D721Med (cell line): ENCODE measurements around the gene EHD1.

Experiments used
- DNase-seq: peaks from one replicate; pipeline ENCODE4 v3.0.0; 2011; ENCODE audit warnings: low spot score; ENCODE audit not compliant: insufficient read length
- FAIRE-seq: peaks from 2 replicates; lab custom pipeline; 2011; peaks lifted over from hg19 to GRCh38; lab: Jason Lieb, UNC
- TF ChIP-seq, protein P1 (sequence below): IDR thresholded peaks from 2 replicates; pipeline ENCODE4 v1.5.1; 2012; ENCODE audit warnings: mild to moderate bottlenecking, control low read depth; ENCODE audit not compliant: insufficient read depth; ENCODE audit errors: missing control alignments

Gene EHD1

DNA sequence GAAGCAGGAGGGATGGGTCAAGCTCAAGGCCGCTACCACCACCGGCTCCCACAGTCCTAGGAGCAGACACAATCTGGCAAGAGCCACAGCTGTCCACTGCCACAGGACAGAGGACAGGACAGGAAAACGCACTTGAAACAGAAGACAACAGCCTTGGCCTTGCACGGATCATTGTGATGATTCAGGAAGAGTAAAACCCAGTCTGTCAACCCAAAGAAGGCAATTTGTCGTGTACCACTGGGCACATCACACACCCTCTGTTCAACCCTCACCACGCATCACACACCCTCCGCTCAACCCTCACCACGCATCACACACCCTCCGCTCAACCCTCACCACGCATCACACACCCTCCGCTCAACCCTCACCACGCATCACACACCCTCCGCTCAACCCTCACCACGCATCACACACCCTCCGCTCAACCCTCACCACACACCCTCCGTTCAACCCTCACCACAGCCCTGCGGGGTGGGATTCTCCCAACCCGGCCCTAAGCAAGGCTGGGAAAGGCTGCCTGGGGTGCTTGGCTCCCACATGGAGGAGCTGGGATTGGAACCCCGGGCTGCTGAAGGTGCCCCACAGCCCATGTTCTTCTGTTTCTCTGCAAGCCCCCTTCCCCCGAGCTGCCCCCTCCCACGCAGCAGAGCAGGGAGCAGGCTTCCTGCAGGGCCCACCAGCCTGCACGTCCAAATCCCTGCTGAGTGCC, 22.7 kb downstream of the EHD1 start:
- DNase-seq = no peak
- TF ChIP-seq, protein P1, sequence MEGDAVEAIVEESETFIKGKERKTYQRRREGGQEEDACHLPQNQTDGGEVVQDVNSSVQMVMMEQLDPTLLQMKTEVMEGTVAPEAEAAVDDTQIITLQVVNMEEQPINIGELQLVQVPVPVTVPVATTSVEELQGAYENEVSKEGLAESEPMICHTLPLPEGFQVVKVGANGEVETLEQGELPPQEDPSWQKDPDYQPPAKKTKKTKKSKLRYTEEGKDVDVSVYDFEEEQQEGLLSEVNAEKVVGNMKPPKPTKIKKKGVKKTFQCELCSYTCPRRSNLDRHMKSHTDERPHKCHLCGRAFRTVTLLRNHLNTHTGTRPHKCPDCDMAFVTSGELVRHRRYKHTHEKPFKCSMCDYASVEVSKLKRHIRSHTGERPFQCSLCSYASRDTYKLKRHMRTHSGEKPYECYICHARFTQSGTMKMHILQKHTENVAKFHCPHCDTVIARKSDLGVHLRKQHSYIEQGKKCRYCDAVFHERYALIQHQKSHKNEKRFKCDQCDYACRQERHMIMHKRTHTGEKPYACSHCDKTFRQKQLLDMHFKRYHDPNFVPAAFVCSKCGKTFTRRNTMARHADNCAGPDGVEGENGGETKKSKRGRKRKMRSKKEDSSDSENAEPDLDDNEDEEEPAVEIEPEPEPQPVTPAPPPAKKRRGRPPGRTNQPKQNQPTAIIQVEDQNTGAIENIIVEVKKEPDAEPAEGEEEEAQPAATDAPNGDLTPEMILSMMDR = no peak
- FAIRE-seq = no peak

DNA sequence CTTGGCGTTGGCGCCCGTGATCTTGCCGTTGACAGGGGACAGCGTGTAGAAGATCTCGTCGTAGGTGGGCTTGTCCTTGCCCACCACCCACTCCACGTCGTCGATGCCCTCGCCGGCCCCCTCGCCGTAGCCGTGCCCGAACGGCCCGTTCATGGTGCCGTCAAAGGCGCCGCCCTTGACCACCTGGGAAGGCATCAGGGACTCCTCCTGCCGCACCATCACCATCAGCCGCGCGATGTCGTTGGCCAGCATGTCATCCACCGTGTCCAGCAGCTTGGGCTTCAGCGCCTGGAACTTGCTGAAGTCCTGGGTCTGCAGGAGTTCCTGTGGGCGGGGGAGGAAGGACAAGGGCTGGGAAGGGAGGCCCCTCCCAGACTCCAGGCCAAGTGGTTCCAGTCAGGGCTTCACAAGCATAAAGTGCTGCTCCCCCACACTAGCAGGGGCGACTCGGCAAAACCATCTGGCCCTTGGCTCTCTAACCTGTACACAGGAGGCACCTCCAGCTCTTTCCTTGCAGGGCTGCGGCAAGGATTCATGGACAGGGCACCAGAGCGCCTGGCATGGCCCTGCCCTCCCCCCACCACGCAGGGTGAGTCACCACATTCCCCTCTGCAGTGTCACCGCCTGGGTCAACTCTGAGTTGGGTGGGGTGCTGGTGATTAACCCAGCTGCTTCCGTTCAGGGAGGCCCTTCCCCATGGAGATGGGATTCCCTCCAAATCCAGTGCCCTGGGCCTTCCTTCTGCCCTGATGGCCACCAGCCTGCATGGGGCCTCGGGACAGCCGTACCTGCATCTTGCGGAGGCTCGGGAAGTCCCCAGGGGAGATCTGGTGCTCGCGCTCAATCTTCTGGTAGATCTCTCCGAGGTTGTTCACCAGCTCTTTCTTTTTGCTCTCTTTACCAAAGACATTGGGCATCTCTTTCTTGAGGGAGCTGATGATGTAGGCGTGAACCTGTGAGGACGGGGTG, 23.6 kb downstream of the EHD1 start:
- no peak for FAIRE-seq
- no peak for DNase-seq

DNA sequence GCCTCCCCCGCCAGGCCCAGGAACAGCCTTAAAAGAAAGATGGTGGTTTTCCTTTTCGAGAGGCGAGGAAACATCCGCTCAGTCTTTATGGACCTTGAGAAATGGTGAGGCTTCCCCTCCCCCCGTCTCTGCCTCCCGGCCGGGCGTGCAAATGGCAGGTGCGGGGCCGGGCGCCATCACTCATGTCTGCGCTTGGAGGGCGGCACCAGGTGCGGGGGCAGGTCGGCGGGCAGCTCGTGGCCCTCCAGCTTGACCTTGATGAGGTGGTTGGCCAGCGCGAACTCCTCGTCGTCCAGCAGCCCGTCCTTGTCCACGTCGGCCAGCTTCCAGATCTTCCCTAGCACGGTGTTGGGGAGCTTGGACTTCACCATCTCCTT, 24.3 kb downstream of the EHD1 start:
- TF ChIP-seq, protein P1 = no peak
- FAIRE-seq (no peak), DNase-seq (no peak)

More for the DNA sequence above, 23.6 kb downstream of the EHD1 start:
- TF ChIP-seq, protein P1 = no peak

DNA sequence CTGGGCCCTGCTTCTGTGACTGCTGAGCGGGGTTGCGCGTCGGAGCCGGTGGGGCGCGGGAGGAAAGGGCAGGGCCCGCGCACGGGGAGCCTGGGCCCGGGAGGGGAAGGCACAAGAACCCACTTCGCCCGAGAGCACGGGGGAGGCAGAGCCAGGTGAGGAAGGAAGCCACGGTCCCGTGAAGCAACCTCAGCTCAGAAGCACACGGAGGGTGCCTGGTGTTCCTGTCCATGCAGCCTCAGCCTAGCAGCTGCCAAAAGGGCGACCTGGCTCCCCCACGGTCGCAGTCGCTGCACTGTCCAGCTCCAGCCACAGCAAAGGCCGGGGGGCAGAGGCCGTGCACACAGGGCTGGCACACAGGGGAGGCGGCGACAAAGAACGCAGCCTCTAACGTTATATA, 24.7 kb downstream of the EHD1 start:
- TF ChIP-seq, protein P1 = no peak
- FAIRE-seq (no peak), DNase-seq (no peak)

DNA sequence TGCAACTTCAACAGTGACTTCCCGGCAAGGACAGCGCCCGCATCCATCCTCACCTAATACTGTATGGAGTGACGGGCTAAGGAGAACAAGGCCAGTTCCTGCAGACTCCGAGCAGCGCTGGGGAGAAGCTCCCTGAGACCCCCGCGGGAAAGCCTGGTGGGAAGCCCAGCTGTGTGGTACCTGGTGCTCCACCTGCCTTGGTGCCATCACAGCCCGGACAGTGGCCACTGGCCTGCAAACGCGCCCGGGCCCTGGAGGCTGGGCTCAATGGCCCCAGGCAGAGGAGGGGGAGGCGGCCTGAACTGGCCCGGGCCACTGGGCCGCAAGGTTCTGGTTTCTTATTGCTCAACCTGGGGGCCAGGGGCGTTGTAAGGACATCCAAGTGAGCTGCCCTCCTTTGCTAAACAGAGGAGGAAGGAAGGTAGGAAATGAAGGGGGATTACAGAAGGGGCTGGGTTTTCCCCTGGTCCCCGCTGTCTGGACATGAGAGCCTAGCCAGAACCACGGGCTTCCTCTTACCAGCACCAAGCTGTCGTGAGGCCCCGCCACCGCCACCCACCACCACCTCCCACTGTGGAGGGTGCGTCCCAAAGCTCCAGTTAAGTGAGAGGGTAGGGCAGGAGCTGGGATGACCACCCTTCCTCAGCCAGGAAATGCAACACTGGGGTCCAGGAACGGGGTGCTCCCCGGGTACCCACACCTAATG, 25.5 kb downstream of the EHD1 start:
- TF ChIP-seq, protein P1 = no peak
- no peak for FAIRE-seq
- no peak for DNase-seq

DNA sequence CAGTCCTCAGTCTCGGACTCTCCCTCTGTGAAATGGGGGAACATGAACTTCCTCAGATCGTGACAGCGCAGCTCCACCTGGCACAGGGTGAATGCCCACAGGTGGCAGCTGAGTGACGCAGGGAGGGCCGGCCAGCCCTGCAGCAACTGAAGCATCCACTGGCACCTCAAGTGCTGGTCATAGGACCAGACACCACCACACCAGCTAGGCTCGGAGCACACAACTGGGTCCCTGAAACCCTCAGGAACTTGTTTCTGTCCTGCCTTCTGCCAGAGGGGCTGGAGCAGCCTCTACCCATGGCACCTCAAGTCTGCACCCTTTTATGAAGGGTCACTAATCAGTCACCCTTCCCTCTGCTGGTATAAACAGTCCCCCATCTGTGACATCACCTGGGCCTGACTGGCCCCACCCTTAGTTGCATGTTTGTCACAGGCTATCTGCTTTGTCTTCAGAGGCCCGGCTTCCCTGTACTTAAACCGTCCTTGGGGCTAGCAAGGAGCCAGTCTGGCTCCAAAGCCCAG, 26.5 kb downstream of the EHD1 start:
- no peak for FAIRE-seq
- TF ChIP-seq, protein P1 = no peak
- DNase-seq = no peak
